NOMO-1 (cell line): Measurements from ENCODE around the gene TRIP12.
"Not testable (repeated sequence)": the region's sequence is repeated elsewhere in the genome, so short reads cannot be mapped to it uniquely, and the experiment has no call there.

ENCODE experiments used
- DNase-seq, 2 experiments: peaks; one replicate each; lab custom pipeline; 2025; ENCODE audit not compliant: unreplicated experiment in 2 of 2; lab: John Stamatoyannopoulos, UW

Gene TRIP12

GRCh38 chr2:229921101-229921891, 513 bp downstream of the TRIP12 start:
- peak; percentile 49 to 60 for DNase-seq

- no peak for DNase-seq
Observed at GRCh38 chr2:229920011-229920641, 1.7 kb downstream of the TRIP12 start.

GRCh38 chr2:229917793-229918192, 4.0 kb downstream of the TRIP12 start:
- no peak for DNase-seq

DNA sequence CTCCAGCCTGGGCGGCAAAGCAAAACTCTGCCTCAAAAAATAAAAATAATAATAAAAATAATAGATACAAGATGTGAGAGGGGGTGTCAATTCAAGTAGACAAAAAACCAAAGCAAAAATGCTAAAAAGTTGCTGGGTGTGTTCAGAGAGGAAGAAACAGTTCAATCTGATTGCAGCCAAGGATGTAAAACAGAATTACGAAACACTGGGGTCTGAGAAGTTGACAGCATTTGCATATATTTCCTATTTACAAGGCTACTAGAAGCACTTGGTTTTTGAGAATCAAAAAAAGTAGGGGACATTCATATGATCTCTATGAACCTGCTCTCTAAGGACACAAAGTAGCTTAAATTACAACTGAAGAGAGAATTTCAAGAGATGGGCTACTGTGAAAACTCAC, 7.6 kb downstream of the TRIP12 start:
- peak; percentile 51 to 75 for DNase-seq

DNA sequence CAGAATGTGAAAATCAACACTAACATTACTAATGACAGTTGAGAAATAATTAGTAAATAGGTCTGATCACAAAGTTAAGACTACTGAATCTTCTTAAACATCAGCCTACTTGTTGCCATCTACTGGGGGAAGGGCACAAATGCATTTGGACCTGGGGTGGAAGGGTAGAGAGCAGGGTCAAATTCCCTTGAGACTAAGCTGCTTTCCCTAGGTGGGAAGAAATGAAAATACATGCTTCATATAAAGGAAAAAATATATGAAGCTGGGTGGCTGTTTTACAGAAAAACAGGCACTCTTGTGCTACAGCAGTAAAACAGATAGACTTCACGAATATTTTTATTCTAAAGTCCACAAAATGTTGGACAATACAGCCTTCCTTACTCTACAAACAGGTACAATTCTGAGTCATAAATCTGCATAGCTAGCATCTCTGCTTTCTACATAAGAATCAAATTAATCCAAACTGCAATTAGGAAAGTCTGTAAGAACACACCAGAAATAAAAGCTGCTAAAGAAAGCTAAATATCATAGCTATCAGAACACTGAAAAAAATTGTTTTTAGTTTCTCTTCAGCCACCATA, 10.9 kb downstream of the TRIP12 start:
- no peak for DNase-seq

DNA sequence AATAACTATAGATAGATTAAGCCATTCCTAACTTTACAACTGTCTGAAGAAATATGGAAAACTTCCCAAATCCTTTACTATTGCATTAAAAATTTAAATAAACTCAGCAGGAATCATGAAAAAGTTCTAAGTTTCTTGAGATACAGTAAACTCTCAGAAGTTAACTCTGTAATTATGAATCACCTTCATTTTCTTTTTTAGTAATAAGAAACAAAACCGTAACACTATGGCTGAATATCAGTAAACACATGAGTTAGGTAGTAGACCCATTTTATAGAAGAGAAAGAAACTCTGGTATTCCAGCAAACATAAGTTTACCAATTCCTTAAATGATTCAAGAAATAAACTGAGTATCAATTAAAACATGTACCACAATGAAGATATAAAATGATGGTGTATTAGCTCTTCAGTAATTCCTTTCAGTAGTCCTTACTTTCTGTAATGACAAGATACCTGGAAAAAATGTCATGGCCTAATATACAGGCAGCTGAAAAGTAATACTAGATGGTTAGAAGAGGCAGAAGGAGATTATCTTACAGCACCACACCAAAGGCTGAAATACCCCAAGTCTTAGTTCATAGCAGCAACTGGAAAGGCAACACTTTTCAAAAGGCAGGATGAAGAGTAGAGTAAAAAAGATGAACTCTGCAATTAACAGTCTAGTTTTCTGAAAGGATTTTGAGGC, 11.5 kb downstream of the TRIP12 start:
- DNase-seq, result no peak

GRCh38 chr2:229909090-229909489, 12.7 kb downstream of the TRIP12 start:
- DNase-seq, result no peak

- DNase-seq, result no peak
Observed at GRCh38 chr2:229905601-229906000, 16.2 kb downstream of the TRIP12 start.

- DNase-seq, result no peak
Observed at GRCh38 chr2:229903037-229903436, 18.8 kb downstream of the TRIP12 start.

DNA sequence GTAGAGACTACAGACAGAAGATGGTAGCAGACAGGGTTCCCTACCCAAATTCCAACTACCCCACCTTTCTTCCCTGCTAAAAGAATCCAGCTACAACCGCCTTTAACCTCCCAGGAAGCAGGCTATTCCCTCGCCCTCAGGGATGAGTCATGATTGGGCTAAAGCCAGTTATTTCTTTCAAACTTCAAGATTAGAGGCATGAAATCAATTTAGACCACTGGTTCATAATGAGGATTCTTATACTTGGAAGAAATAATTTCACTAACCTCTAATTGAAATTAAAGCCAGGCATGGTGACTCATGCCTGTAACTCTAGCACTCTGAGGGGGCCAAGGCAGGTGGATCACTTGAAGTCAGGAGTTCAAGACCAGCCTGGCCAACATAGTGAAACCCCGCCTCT, 20.0 kb downstream of the TRIP12 start:
- no peak for DNase-seq

- not testable (repeated sequence) for DNase-seq
Observed at GRCh38 chr2:229900514-229900913, 21.3 kb downstream of the TRIP12 start.

- no peak for DNase-seq
Observed at GRCh38 chr2:229900012-229900411, 21.8 kb downstream of the TRIP12 start.

DNA sequence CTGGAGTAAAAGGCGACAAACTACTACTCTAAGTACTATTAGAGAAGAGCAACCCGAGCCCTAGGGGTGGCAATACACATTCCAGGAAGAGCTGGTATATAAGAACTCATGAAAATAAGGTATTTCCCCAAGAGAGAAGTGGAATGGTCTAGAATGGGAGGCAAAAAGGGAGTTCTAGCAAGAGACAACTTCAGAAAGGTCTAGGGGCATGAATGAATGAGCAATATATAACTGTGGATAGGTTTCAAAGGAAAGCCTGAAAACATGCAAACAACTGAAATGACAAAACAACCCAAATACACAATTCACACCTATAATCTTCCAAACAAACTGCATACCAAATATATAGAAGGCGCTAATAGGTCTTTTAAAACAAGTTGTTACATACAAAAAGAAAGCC, 22.2 kb downstream of the TRIP12 start:
- no peak for DNase-seq

GRCh38 chr2:229896857-229897256, 25.0 kb downstream of the TRIP12 start:
- no peak for DNase-seq

GRCh38 chr2:229889023-229889422, 32.8 kb downstream of the TRIP12 start:
- DNase-seq, result no peak

- no peak for DNase-seq
Observed at GRCh38 chr2:229888031-229888430, 33.8 kb downstream of the TRIP12 start.

DNA sequence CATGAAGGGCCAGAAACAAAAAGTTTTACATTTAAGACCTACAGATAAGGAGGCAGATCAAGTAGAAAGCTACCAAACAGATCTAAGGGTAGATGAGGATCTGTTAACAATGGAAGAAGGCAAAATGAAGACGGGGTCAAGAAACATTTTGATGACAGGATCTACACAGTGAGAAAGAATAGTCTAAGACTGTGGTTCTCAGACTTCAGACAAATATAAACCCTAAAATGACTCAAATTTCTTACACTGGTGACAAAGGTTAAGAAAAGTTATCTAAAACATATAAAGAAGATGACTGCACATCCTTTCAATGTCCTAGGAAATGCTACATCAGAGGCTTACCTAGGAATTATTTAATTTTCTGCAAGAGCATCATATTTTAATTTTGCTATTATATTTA, 34.4 kb downstream of the TRIP12 start:
- DNase-seq, result no peak

DNA sequence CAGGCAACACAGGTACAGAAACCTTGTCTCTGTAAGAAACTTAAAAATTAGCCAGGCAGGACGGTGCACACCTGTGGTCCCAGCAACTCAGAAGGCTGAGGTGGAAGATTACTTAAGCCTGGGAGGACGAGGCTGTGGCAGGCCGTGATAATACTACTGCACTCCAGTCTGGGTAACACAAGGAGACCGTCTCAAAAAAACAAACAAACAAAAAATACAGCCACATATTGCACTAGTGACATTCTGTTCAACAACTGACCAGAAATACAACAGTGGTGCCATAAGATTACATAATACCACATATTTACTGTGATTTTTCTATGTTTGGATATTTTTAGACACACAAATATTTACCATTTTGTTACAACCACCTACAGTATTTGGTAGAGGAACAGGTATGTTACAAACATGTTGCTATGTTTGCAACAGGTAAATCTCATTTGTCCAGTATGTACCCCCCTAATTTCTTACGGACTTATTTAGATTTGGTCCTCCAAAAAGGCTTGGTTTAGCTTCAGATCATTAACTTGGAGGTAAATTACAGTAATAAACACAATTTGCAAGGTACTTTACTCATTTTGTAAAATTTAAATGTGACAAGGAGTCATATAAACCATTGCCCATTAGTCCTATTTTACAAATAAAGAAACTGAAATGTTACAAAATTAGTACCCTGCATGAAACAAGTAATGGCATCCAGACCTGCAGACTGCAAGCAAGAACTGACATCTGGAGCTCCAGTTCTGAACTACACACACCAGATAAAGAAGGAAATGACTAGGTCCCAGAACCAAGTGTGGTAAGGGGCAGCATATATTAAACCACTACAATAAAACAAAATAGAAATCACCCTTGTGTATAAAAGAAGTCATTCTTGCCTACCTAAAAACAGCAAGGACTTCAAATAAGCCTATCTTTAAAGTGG, 36.8 kb downstream of the TRIP12 start:
- no peak for DNase-seq

GRCh38 chr2:229882583-229882982, 39.2 kb downstream of the TRIP12 start:
- DNase-seq, result no peak

DNA sequence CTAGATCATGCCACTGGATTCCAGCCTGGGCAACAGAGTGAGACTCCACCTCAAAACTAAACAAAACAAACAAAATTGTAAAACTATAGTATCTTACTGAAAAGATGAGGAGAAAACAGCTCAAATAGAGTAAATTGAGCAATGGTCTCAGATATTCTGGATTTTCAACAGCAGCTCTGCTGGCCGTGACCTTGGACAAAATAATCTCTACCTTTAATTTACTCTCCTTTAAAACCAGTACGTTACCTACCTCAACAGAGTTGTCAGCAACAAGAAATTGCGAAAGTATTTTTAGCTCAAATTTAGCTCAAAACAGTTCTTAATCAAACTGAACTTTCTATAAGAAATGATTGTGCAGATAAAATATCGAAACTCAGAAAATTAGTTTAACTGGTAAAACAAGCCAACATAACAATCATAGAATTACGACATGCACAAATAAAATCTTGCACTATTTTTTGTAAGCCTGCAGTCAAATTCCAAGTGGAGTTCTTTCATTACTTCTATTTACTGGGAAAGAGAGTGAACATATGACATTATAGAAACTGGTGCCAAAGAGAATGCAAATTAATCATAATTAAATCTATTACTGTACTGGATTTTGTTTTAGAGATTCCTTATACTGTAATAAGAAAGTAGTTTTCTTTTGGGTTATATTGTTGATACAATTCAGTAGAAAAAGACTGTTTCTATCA, 40.8 kb downstream of the TRIP12 start:
- no peak for DNase-seq
